K562 (cell line): ENCODE measurements around the gene ERVH48-1. TPM values are rescaled to one million over a fixed set of nuclear protein-coding genes. Genes with fewer than 3 reads are reported as not detected.

Experiments used
- ATF7 ChIP-seq: fragments of 450-650 bp; IDR thresholded peaks from 2 replicates; pipeline ENCODE4 v1.7.1; 2014; ENCODE audit warnings: mild to moderate bottlenecking, moderate library complexity
- BCL6 ChIP-seq: fragments of 250-450 bp; sonication (Bioruptor Pico); IDR thresholded peaks from 2 replicates; pipeline ENCODE4 v1.4.0; 2020
- BMI1 ChIP-seq: fragments of 150-350 bp; IDR thresholded peaks from 2 replicates; pipeline ENCODE4 v1.6.1; 2014; ENCODE audit warnings: low read length
- DIDO1 ChIP-seq: fragments of 450-650 bp; IDR thresholded peaks from 2 replicates; pipeline ENCODE4 v1.6.1; 2016; ENCODE audit warnings: low read depth, missing biosample characterization, missing genetic modification characterization
- EP300 ChIP-seq: IDR thresholded peaks from 2 replicates; pipeline ENCODE4 v1.6.1; 2012; ENCODE audit warnings: low read length, improper control_type of control experiment
- HNRNPLL ChIP-seq: fragments of 200-400 bp; formaldehyde crosslinking; IDR thresholded peaks from 2 replicates; pipeline ENCODE4 v1.6.1; 2017; ENCODE audit warnings: low read length, low read depth, mild to moderate bottlenecking; ENCODE audit not compliant: poor library complexity, severe bottlenecking
- LCOR ChIP-seq: sonication (generic); formaldehyde crosslinking; IDR thresholded peaks from 2 replicates; pipeline ENCODE4 v1.8.0; 2022; ENCODE audit warnings: mild to moderate bottlenecking, missing genetic modification reagents
- MAFK ChIP-seq: IDR thresholded peaks from 2 replicates; pipeline ENCODE4 v1.6.1; 2011; ENCODE audit warnings: low read length, improper control_type of control experiment
- MEIS2 ChIP-seq: fragments of 450-650 bp; IDR thresholded peaks from 2 replicates; pipeline ENCODE4 v1.6.1; 2014; ENCODE audit warnings: mild to moderate bottlenecking; ENCODE audit not compliant: partially characterized antibody
- PHF8 ChIP-seq: fragments of 200-600 bp; sonication (generic); IDR thresholded peaks from 2 replicates; pipeline ENCODE4 v1.6.1; 2012; ENCODE audit warnings: mixed run types, mild to moderate bottlenecking, inconsistent platforms, low read length, moderate library complexity, borderline replicate concordance
- RFX7 ChIP-seq: fragments of 250-450 bp; sonication (Bioruptor Pico); IDR thresholded peaks from 2 replicates; pipeline ENCODE4 v1.5.1; 2021; ENCODE audit warnings: mild to moderate bottlenecking
- SMAD1 ChIP-seq: fragments of 150-350 bp; IDR thresholded peaks from 2 replicates; pipeline ENCODE4 v1.6.1; 2014; ENCODE audit warnings: low read length, low read depth; ENCODE audit not compliant: partially characterized antibody
- SP1 ChIP-seq: sonication (generic); formaldehyde crosslinking; IDR thresholded peaks from 2 replicates; pipeline ENCODE4 v1.8.1; 2022; ENCODE audit warnings: mild to moderate bottlenecking, missing genetic modification reagents
- TSC22D4 ChIP-seq: fragments of 450-650 bp; IDR thresholded peaks from 2 replicates; pipeline ENCODE4 v1.6.1; 2016; ENCODE audit warnings: missing genetic modification characterization, missing biosample characterization, control low read depth
- TSHZ1 ChIP-seq: fragments of 250-450 bp; sonication (Bioruptor Pico); IDR thresholded peaks from 2 replicates; pipeline ENCODE4 v1.4.0; 2020; ENCODE audit warnings: mild to moderate bottlenecking, moderate library complexity
- ZFP30 ChIP-seq: fragments of 250-450 bp; sonication (Bioruptor Pico); IDR thresholded peaks from 2 replicates; pipeline ENCODE4 v1.8.0; 2022; ENCODE audit warnings: moderate library complexity, mild to moderate bottlenecking, inconsistent platforms, borderline replicate concordance
- ZFP36 ChIP-seq: fragments of 150-350 bp; IDR thresholded peaks from 2 replicates; pipeline ENCODE4 v1.6.1; 2018; ENCODE audit warnings: low read length, low read depth; ENCODE audit not compliant: partially characterized antibody
- ZNF589 ChIP-seq: fragments of 200-800 bp; sonication (Bioruptor generic); IDR thresholded peaks from 2 replicates; pipeline ENCODE4 v1.6.1; 2016; ENCODE audit warnings: low read depth, missing genetic modification characterization, missing compliant biosample characterization
- polyA plus RNA-seq, 8 experiments: library from polyadenylated mRNA; depleted of rRNA in 4 of 8; stranded (reverse) in 5 of 8; unstranded in 3 of 8; fragments of >200 nt; fragmentation: Nextera tagmentation in 2 of 8; fragmentation: Illumina TruSeq in 1 of 8; extraction: Ambion mirVana in 2 of 8; extraction: Trizol in 1 of 8; gene quantifications; 2 replicates each; pipeline versions ENCODE4 v1.2.1 to v1.2.3, GENCODE V29; 2011 to 2014; ENCODE audit warnings: inconsistent platforms in 1 of 8, missing spikeins in 1 of 8
- total RNA-seq, 7 experiments: library from RNA; depleted of rRNA in 6 of 7; stranded (reverse); fragments of >200 nt in 6 of 7; fragmentation: Illumina TruSeq in 2 of 7; extraction: Trizol in 2 of 7; gene quantifications; 2 replicates each; pipeline versions ENCODE4 v1.2.1 to v1.2.3, GENCODE V29; 2011 to 2021; ENCODE audit warnings: low replicate concordance in 1 of 7
- TF ChIP-seq, protein P1 (sequence below): fragments of 450-650 bp; IDR thresholded peaks from 2 replicates; pipeline ENCODE4 v1.6.1; 2016; ENCODE audit warnings: missing biosample characterization, missing genetic modification characterization
- TF ChIP-seq, protein P2 (sequence below): fragments of 450-650 bp; IDR thresholded peaks from 2 replicates; pipeline ENCODE4 v1.6.1; 2016; ENCODE audit warnings: borderline replicate concordance
- TF ChIP-seq, protein P3 (sequence below): sonication (generic); formaldehyde crosslinking; IDR thresholded peaks from 2 replicates; pipeline ENCODE4 v1.8.0; 2022; ENCODE audit warnings: mild to moderate bottlenecking, missing genetic modification reagents
- TF ChIP-seq, protein P4 (sequence below): fragments of 250-450 bp; sonication (Bioruptor Pico); IDR thresholded peaks from 2 replicates; pipeline ENCODE4 v1.6.1; 2021; ENCODE audit warnings: mild to moderate bottlenecking

The ERVH48-1 gene
- total and polyA plus RNA-seq, 9 of the 15 experiments (the other 6 are each of a cell fraction or from before 2014, with no cell fraction given), result 0.08 to 0.49 (median 0.16) TPM; not detected in 3

GRCh38 chr21:42969193-42969600 is 43.8 kb upstream of the ERVH48-1 start (continued):
- TF ChIP-seq, protein P1, sequence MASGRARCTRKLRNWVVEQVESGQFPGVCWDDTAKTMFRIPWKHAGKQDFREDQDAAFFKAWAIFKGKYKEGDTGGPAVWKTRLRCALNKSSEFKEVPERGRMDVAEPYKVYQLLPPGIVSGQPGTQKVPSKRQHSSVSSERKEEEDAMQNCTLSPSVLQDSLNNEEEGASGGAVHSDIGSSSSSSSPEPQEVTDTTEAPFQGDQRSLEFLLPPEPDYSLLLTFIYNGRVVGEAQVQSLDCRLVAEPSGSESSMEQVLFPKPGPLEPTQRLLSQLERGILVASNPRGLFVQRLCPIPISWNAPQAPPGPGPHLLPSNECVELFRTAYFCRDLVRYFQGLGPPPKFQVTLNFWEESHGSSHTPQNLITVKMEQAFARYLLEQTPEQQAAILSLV (tag), result no peak
- TF ChIP-seq ZFP36 (no peak), RFX7 (CRISPR knock-in tag) (no peak), ZFP30 (CRISPR knock-in tag) (no peak), SP1 (no peak), MEIS2 (no peak), TSHZ1 (CRISPR knock-in tag) (0 out of 2 replicates have a peak, but pooled peaks have one; percentile 6), BCL6 (CRISPR knock-in tag) (no peak), LCOR (no peak), HNRNPLL (peak; percentile 52), EP300 (no peak), BMI1 (no peak), PHF8 (no peak), ZNF589 (no peak), TSC22D4 (no peak), SMAD1 (no peak), MAFK (no peak), DIDO1 (tag) (no peak), ATF7 (0 out of 2 replicates have a peak, but pooled peaks have one; percentile 7)
- TF ChIP-seq, protein P2, sequence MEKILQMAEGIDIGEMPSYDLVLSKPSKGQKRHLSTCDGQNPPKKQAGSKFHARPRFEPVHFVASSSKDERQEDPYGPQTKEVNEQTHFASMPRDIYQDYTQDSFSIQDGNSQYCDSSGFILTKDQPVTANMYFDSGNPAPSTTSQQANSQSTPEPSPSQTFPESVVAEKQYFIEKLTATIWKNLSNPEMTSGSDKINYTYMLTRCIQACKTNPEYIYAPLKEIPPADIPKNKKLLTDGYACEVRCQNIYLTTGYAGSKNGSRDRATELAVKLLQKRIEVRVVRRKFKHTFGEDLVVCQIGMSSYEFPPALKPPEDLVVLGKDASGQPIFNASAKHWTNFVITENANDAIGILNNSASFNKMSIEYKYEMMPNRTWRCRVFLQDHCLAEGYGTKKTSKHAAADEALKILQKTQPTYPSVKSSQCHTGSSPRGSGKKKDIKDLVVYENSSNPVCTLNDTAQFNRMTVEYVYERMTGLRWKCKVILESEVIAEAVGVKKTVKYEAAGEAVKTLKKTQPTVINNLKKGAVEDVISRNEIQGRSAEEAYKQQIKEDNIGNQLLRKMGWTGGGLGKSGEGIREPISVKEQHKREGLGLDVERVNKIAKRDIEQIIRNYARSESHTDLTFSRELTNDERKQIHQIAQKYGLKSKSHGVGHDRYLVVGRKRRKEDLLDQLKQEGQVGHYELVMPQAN, result no peak
- TF ChIP-seq, protein P3, sequence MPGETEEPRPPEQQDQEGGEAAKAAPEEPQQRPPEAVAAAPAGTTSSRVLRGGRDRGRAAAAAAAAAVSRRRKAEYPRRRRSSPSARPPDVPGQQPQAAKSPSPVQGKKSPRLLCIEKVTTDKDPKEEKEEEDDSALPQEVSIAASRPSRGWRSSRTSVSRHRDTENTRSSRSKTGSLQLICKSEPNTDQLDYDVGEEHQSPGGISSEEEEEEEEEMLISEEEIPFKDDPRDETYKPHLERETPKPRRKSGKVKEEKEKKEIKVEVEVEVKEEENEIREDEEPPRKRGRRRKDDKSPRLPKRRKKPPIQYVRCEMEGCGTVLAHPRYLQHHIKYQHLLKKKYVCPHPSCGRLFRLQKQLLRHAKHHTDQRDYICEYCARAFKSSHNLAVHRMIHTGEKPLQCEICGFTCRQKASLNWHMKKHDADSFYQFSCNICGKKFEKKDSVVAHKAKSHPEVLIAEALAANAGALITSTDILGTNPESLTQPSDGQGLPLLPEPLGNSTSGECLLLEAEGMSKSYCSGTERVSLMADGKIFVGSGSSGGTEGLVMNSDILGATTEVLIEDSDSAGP, result no peak
- TF ChIP-seq, protein P4, sequence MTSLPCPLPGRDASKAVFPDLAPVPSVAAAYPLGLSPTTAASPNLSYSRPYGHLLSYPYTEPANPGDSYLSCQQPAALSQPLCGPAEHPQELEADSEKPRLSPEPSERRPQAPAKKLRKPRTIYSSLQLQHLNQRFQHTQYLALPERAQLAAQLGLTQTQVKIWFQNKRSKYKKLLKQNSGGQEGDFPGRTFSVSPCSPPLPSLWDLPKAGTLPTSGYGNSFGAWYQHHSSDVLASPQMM (CRISPR knock-in tag), result no peak
